IPS-15b (cell line): ENCODE results near the gene PPIF.

ENCODE experiments used
- H3K27me3 ChIP-seq: one replicate; pipeline ENCODE4 v1.6.1; 2013; ENCODE audit warnings: low read length; ENCODE audit not compliant: control insufficient read depth, insufficient read depth
- H3K36me3 ChIP-seq: one replicate; pipeline ENCODE4 v1.6.1; 2013; ENCODE audit warnings: low read length; ENCODE audit not compliant: control insufficient read depth, insufficient read depth
- H3K4me1 ChIP-seq: one replicate; pipeline ENCODE4 v1.6.1; 2013; ENCODE audit warnings: mild to moderate bottlenecking, low read length; ENCODE audit not compliant: control insufficient read depth, insufficient read depth
- H3K4me3 ChIP-seq: one replicate; pipeline ENCODE4 v1.5.1; 2013; ENCODE audit warnings: low read depth, low read length
- H3K9ac ChIP-seq: one replicate; pipeline ENCODE4 v1.6.1; 2013; ENCODE audit warnings: low read depth, mild to moderate bottlenecking, low read length
- H3K9me3 ChIP-seq: one replicate; pipeline ENCODE4 v1.6.1; 2013; ENCODE audit warnings: mild to moderate bottlenecking, low read length; ENCODE audit not compliant: control insufficient read depth, insufficient read depth

Gene PPIF

DNA sequence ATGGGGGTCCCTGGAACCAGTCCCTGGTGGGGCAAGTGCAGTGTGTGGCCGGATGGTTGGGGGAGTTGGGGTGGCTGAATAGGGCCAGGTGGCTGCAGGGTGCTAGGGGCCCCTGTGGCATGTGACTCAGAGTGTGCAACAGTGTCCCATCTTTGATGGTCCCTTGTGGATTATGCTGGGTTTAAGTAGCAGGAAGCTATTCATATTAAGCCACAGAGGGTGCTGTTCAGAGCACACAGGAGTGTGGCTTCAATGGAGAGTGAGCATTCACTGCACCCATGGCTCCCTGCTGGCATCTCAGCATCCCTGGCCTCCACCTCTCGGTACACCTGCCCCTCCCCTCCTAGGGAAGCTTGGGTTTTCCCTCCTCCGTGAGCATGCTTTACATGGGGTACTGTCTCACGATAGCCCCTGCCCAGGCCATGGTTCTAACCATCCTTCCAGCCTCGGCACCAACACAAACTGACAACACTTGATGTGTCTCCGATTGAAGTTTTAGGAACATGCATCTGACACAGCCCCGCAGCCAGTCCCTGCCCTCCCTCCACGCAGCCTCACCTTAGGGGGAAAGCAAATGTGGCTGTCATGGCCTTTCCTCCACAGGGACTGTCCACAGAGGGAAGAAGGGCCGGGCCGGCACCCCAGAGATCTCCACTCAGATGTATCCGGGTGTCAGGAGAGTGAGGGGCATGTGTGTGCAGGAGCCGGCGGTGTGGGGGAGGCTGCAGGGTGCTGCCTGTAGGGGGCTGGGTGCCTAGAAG is 30.4 kb upstream of the PPIF start:
- Histone ChIP-seq H3K4me1 (peaks cover 13% of the 10 kb centered on the region), H3K27me3 (no peaks in the 10 kb centered on the region), H3K36me3 (peaks cover 7% of the 10 kb centered on the region), H3K4me3 (no peak overlapping the region), H3K9ac (no peak overlapping the region), H3K9me3 (no peaks in the 10 kb centered on the region)

DNA sequence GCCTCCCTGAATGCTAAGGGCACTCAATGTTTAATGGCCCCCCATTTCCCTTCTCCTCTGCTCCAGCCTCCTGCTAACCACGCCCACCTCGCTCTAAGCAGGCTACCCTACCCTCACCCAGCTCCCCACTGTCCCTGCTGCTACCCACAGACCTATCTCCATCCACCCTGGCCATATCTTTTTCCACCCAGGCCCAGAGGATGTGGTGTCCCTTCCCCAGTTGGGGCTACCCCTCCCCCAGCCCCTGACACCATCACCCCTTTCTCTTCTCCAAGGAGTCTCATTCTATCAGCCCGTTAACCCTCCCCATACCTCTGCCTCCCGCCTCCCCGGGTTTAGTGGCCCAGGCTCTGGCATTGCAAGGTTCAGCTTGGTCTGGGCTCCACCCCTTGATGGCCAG is 28.9 kb upstream of the PPIF start:
- no peaks in the 10 kb centered on the region for H3K36me3 ChIP-seq
- no peaks in the 10 kb centered on the region for H3K9me3 ChIP-seq
- H3K27me3 ChIP-seq, result no peaks in the 10 kb centered on the region
- H3K4me3 ChIP-seq, result no peak overlapping the region
- H3K4me1 ChIP-seq, result peaks cover 13% of the 10 kb centered on the region
- H3K9ac ChIP-seq, result no peak overlapping the region

DNA sequence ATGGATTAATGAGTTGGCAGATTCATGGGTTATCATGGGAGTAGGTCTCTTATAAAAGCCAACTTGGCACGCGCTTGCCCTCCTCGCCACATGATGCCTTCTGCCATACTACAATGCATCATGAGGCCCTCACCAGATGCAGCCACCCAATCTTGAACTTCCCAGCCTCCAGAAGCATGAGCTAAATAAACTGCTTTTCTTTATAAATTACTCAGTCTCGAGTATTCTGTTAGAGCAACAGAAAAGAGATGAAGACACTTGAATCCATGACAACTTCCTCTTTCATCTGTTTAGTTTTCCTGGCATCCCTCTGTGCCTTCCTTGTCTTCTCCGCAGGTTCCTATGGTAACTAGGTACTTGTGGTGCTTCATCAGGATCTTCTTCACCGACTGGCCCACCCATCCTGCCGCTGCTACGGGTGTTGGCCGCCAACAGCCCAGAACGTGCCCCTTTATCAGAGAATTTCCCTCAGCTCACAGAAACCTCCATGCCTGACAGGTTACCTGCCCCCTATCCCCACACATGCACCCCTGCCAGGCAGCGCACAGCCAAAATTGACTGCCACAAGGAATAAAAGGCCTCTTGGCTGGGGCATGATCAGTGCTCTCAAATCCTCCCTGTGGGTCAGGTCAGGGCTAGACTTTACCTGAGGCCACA is 28.0 kb upstream of the PPIF start:
- H3K9ac ChIP-seq, result no peak overlapping the region
- H3K4me1 ChIP-seq, result peaks cover 13% of the 10 kb centered on the region

DNA sequence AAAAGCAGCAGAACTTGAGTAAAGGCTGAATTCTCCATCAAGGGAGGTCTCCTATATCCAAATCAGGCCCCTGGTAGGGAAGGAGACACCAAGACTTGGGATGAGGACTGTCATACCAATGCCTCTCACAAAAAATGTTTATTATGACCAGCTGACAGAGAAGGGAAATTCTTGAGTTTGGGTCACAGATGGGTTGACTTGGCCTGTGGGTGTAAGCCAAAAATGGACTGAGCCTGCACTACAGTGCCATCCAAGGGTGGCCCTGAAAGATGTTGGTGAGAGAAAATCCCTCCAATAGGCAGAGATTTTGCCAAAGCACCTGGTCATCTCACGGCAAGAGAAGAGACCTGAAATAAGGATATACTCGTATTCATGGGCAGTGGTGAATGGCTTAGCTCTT is 27.0 kb upstream of the PPIF start:
- no peaks in the 10 kb centered on the region for H3K9me3 ChIP-seq
- no peak overlapping the region for H3K9ac ChIP-seq
- H3K27me3 ChIP-seq, result no peaks in the 10 kb centered on the region
- H3K4me3 ChIP-seq, result no peak overlapping the region
- peaks cover 13% of the 10 kb centered on the region for H3K4me1 ChIP-seq
- no peaks in the 10 kb centered on the region for H3K36me3 ChIP-seq

More for the DNA sequence above, 28.0 kb upstream of the PPIF start:
- Histone ChIP-seq H3K27me3 (no peaks in the 10 kb centered on the region), H3K9me3 (no peaks in the 10 kb centered on the region), H3K4me3 (no peak overlapping the region), H3K36me3 (no peaks in the 10 kb centered on the region)

DNA sequence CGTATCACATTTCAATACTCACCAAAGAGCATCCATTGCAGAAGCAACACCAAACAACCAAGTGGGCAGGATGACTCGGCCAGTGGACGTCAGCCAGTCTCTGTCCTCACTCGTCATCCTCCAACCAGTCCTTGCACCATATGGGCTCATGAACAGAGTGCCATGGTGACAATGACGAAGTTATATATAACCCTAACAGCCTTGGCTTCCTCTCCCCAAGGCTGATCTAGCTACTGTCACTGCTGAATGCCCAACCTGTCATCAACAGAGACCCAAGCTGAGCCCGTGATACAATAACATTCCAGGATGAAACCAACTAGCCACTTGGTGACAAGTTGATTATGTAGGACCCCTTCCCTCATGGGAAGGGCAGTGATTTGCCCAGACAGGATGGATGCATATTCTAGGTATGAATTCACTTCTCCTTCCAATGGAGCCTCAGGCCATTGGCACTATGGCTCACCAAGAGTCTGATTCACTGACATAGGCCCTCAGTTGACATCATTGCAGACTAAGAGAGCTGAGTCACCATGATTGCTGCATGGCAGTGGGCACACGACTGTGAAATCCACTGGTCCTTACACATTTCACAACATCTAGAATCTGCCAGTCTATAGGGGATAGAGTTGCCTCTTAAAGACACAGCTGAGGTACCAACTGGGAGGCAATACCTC is 26.3 kb upstream of the PPIF start:
- no peaks in the 10 kb centered on the region for H3K9me3 ChIP-seq
- H3K4me3 ChIP-seq, result no peak overlapping the region
- H3K4me1 ChIP-seq, result peaks cover 13% of the 10 kb centered on the region
- H3K9ac ChIP-seq, result no peak overlapping the region
- no peaks in the 10 kb centered on the region for H3K27me3 ChIP-seq
- no peaks in the 10 kb centered on the region for H3K36me3 ChIP-seq

DNA sequence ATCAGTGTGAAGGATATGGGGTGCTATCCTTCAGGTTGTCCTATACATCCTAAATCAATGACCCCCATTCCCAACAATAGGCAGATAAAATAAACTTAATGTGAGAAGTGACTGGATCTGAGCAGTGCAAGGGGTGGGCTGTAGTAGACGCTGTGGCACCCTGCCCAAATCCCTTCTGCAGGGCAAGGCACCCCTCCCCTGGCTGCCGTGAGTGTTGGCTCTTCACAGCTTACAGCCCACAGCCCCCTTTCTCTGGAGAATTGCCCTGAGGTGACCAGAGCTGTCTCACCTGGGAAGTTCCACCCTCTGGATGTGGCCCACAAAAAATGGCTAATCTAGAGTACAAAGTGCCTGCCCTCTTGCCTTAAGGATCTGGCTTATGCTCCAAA is 25.8 kb upstream of the PPIF start:
- Histone ChIP-seq H3K27me3 (no peaks in the 10 kb centered on the region), H3K36me3 (no peaks in the 10 kb centered on the region), H3K9me3 (no peaks in the 10 kb centered on the region), H3K9ac (no peak overlapping the region), H3K4me1 (peaks cover 13% of the 10 kb centered on the region), H3K4me3 (no peak overlapping the region)

DNA sequence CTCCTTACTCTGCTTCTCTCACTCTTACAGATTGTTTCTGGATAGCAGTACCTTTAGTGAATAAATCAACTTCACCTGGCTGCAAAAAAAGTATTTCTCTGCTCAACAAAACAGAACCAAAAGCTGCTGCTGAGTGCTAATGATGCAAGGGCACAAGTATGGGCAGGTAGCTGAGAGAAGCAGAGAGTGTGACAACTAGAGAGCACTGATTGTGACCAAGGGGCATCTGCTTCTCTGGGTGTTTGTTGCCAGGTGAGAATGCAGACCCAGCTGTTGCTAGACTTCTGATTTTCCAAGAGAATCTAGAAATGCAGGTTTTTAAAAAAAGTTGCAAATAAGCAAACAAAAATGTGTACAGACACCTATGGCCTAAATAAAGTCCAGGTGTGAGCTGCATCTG is 25.3 kb upstream of the PPIF start:
- peaks cover 10% of the 10 kb centered on the region for H3K4me1 ChIP-seq
- no peak overlapping the region for H3K9ac ChIP-seq

DNA sequence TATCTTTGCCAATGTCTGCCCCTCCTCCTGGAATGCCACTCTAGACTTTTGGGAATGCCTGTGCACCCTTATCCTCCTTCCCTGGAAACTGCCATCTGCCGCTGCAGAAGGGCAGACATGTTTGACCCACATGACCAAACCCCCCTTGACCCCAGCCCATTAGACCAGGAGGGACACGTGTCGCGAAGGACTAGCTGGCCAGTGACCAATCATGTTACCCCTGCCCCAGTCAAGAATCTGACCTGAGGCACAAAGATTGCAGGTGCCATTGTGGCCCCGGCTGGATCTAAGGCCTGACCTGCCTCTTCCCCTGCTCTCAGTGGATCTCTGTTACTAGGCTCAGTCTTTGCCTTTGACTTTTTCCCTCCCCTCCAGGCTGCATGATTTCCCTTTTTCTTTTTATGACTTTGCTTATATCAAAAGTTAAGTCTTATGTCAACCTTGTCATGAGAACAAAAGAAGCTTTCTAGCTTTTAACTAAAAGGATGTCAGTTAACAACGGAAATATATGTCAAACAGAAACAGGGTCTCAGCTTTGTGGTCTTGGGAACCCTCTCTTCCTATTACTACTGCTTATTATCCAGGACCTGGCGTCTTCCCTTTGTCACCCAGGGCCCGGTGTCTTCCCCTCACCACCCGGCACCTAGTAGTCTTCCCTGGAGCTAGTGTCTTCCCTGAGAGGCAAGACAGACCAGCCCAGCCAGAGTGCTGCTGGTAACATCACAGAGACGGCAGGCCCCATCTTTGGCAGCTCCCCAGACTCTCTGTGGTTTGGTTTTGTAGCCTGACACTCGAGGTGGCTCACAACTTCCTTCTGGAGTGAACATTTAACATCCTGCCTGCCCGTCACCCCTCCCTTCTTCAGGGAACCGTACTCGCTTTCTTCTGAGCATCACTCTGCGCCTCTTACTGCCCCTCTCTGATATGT is 24.4 kb upstream of the PPIF start:
- H3K36me3 ChIP-seq, result no peaks in the 10 kb centered on the region
- no peak overlapping the region for H3K9ac ChIP-seq
- H3K4me3 ChIP-seq, result no peak overlapping the region
- H3K27me3 ChIP-seq, result no peaks in the 10 kb centered on the region
- no peaks in the 10 kb centered on the region for H3K9me3 ChIP-seq
- H3K4me1 ChIP-seq, result peaks cover 3% of the 10 kb centered on the region

More for the DNA sequence above, 25.3 kb upstream of the PPIF start:
- Histone ChIP-seq H3K36me3 (no peaks in the 10 kb centered on the region), H3K4me3 (no peak overlapping the region), H3K9me3 (no peaks in the 10 kb centered on the region), H3K27me3 (no peaks in the 10 kb centered on the region)

DNA sequence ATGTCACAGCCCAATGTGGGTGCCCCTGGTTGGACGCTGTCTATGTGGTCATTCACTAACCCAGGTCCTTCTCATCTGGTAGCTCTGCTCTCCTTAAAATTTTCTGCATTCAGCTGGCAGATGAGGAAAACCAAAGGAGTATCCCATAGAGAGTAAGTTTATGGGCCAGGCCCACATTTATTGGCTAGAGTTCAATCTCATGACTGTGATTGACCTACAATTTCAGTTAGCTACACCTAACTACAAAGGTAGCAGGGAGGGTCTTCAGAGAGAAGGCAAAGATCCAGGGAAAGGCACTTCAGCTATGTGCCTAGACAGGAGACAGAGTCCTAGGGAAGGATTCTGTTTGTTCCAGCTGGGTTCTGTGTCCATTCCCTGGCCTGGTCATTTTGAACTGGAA is 23.7 kb upstream of the PPIF start:
- Histone ChIP-seq H3K4me1 (no peaks in the 10 kb centered on the region), H3K4me3 (no peak overlapping the region), H3K9me3 (no peaks in the 10 kb centered on the region), H3K36me3 (no peaks in the 10 kb centered on the region), H3K9ac (no peak overlapping the region), H3K27me3 (no peaks in the 10 kb centered on the region)

DNA sequence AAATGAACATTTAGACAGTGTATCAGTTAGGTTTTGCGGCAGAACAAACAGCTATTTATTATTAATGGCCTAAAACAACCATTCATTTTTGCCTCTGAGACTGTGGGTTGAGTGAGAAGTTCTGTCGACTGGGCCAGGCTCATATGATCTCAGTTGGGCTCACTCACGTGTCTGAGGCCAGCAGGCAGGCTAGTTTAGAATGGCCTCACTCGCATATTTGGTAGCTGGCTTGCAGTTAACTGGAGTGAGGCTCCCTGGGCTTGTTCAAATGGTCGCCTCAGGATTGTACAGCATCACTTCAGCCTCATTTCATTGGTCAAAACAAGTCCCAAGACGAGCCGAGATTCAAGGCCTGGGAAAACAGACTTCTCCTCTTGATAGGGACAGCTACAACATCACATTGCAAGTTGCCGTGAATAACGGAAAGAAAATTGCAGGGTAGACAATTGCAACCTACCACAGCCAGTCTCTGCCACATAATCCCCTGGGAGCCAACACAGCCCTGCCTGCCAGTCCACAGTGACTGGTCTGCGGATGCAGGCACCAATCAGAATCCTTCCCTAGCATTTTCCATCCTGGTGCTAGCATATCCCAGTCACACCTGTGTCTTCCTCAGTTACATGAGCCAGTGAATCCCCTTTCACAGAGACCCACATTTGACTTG is 23.1 kb upstream of the PPIF start:
- no peaks in the 10 kb centered on the region for H3K27me3 ChIP-seq
- H3K36me3 ChIP-seq, result no peaks in the 10 kb centered on the region
- no peaks in the 10 kb centered on the region for H3K9me3 ChIP-seq
- no peak overlapping the region for H3K9ac ChIP-seq
- H3K4me1 ChIP-seq, result no peaks in the 10 kb centered on the region
- no peak overlapping the region for H3K4me3 ChIP-seq
